Measurements from ENCODE around the gene POU6F2.

GRCh38 chr7:39033885-39034624 is 56.3 kb downstream of the POU6F2 start:
- TF ChIP-seq CTCF (IDR thresholded peaks at IDR 0.05 in 4 of 5, conservative IDR thresholded peaks at IDR 0.05 in 1 of 5) (no peak), POLR2A (IDR thresholded peaks at IDR 0.05) (no peak)
